Measurements from ENCODE around the gene ALK. TPM values are rescaled to one million over a fixed set of nuclear protein-coding genes. Genes with fewer than 3 reads are reported as not detected.

The ALK gene
- total RNA-seq, 4 donors from 2014 or later: 0.19 TPM; not detected in 3

GRCh38 chr2:29463181-29463900, 458.0 kb downstream of the ALK start:
- Histone ChIP-seq H3K4me3 (no peak overlapping the region), H3K27ac (no peak overlapping the region), H3K4me1 (no peaks in the 10 kb centered on the region), H3K9me3 (no peaks in the 10 kb centered on the region), H3K36me3 (no peaks in the 10 kb centered on the region), H3K27me3 (no peaks in the 10 kb centered on the region)
- no peak for TF ChIP-seq CTCF (IDR thresholded peaks at IDR 0.05)
- no peak for TF ChIP-seq POLR2A (IDR thresholded peaks at IDR 0.05)
- DNase-seq: no peak
- WGBS, 2 donors: 59 to 81% methylated on average over 3 of the region's 3 CpGs
- intact Hi-C loops (cut with DNase I): no loop called here

- H3K27me3 ChIP-seq: no peaks in the 10 kb centered on the region
- 74 to 79% methylated on average over 5 of the region's 5 CpGs for WGBS, 2 donors
- H3K9me3 ChIP-seq: no peaks in the 10 kb centered on the region
- DNase-seq: no peak
- no peaks in the 10 kb centered on the region for H3K4me1 ChIP-seq
- no peaks in the 10 kb centered on the region for H3K36me3 ChIP-seq
- intact Hi-C loops (cut with DNase I): no loop called here
- H3K4me3 ChIP-seq: no peak overlapping the region
- TF ChIP-seq POLR2A (IDR thresholded peaks at IDR 0.05) (no peak), CTCF (IDR thresholded peaks at IDR 0.05) (no peak)
- no peak overlapping the region for H3K27ac ChIP-seq
Observed at GRCh38 chr2:29462293-29462692, 459.1 kb downstream of the ALK start.

GRCh38 chr2:29460190-29460589, 461.2 kb downstream of the ALK start:
- H3K4me1 ChIP-seq: no peaks in the 10 kb centered on the region
- H3K9me3 ChIP-seq: no peaks in the 10 kb centered on the region
- no peak overlapping the region for H3K27ac ChIP-seq
- no peaks in the 10 kb centered on the region for H3K36me3 ChIP-seq
- TF ChIP-seq CTCF (IDR thresholded peaks at IDR 0.05) (no peak), POLR2A (IDR thresholded peaks at IDR 0.05) (no peak)
- intact Hi-C loops (cut with DNase I): no loop called here
- H3K4me3 ChIP-seq: no peak overlapping the region
- 42 to 57% methylated on average over 3 of the region's 3 CpGs for whole genome bisulfite sequencing, 2 donors
- DNase-seq: no peak
- H3K27me3 ChIP-seq: peaks cover 0 to 3% (median 0%) of the 10 kb centered on the region in 4 donors

GRCh38 chr2:29459445-29460179, 461.8 kb downstream of the ALK start:
- no peaks in the 10 kb centered on the region for H3K36me3 ChIP-seq
- no peak overlapping the region for H3K4me3 ChIP-seq
- no peak for TF ChIP-seq CTCF (IDR thresholded peaks at IDR 0.05)
- TF ChIP-seq POLR2A (IDR thresholded peaks at IDR 0.05): no peak
- peaks cover 0 to 3% (median 0%) of the 10 kb centered on the region in 4 donors for H3K27me3 ChIP-seq
- no peaks in the 10 kb centered on the region for H3K4me1 ChIP-seq
- no peak overlapping the region for H3K27ac ChIP-seq
- intact Hi-C loops (cut with DNase I): no loop called here
- DNase-seq: no peak
- no peaks in the 10 kb centered on the region for H3K9me3 ChIP-seq
- WGBS, 2 donors: 56 to 69% methylated on average over 4 of the region's 4 CpGs

- no peaks in the 10 kb centered on the region for H3K4me1 ChIP-seq
- DNase-seq: no peak
- H3K27ac ChIP-seq: no peak overlapping the region
- H3K27me3 ChIP-seq: peaks cover 0 to 3% (median 0%) of the 10 kb centered on the region in 4 donors
- intact Hi-C loops (cut with DNase I): no loop called here
- H3K9me3 ChIP-seq: no peaks in the 10 kb centered on the region
- H3K36me3 ChIP-seq: no peaks in the 10 kb centered on the region
- no peak overlapping the region for H3K4me3 ChIP-seq
- TF ChIP-seq CTCF (IDR thresholded peaks at IDR 0.05) (no peak), POLR2A (IDR thresholded peaks at IDR 0.05) (no peak)
Observed at GRCh38 chr2:29456429-29456828, 465.0 kb downstream of the ALK start.
